HepG2 (cell line): ENCODE results near the gene VEZF1. TPM values are rescaled to one million over a fixed set of nuclear protein-coding genes. Genes with fewer than 3 reads are reported as not detected.

Experiments
- AFF4 ChIP-seq: sonication (generic); formaldehyde crosslinking; IDR thresholded peaks from 2 replicates; pipeline ENCODE4 v1.4.0; 2020; ENCODE audit warnings: missing genetic modification reagents
- E2F5 ChIP-seq: sonication (generic); formaldehyde crosslinking; conservative IDR thresholded peaks from 2 replicates; pipeline ENCODE4 v1.4.0; 2020; ENCODE audit warnings: missing genetic modification reagents
- GPN1 ChIP-seq: sonication (generic); formaldehyde crosslinking; IDR thresholded peaks from 2 replicates; pipeline ENCODE4 v1.5.1; 2020; ENCODE audit warnings: missing genetic modification reagents, borderline replicate concordance
- MAX ChIP-seq: IDR thresholded peaks from 2 replicates; pipeline ENCODE4 v1.6.1; 2012; ENCODE audit warnings: inconsistent platforms
- MBD4 ChIP-seq: IDR thresholded peaks from 2 replicates; pipeline ENCODE4 v1.6.1; 2012; ENCODE audit warnings: low read length, inconsistent platforms, borderline replicate concordance
- SKI ChIP-seq: fragments of 450-650 bp; IDR thresholded peaks from one replicate; pipeline ENCODE4 v1.6.1; 2018; ENCODE audit warnings: mild to moderate bottlenecking; ENCODE audit not compliant: partially characterized antibody
- TARDBP ChIP-seq: sonication (generic); formaldehyde crosslinking; IDR thresholded peaks from 2 replicates; pipeline ENCODE4 v1.8.0; 2022; ENCODE audit warnings: mild to moderate bottlenecking, missing genetic modification reagents
- TCF12 ChIP-seq, 2 experiments: fragments of 450-650 bp in 1 of 2; sonication (generic) in 1 of 2; formaldehyde crosslinking in 1 of 2; IDR thresholded peaks; 2 replicates each; pipeline versions ENCODE4 v1.6.1 to v1.8.0; 2017 to 2022; ENCODE audit warnings: antibody characterized with exemption in 1 of 2, mild to moderate bottlenecking in 1 of 2, missing genetic modification reagents in 1 of 2, moderate library complexity in 1 of 2
- THRA ChIP-seq: sonication (generic); formaldehyde crosslinking; IDR thresholded peaks from 2 replicates; pipeline ENCODE4 v1.4.0; 2020; ENCODE audit warnings: missing genetic modification reagents, borderline replicate concordance
- ZBTB26 ChIP-seq: IDR thresholded peaks from 2 replicates; pipeline ENCODE4 v1.6.1; 2016; ENCODE audit warnings: missing compliant biosample characterization, missing genetic modification reagents, borderline replicate concordance
- ZNF770 ChIP-seq: sonication (generic); formaldehyde crosslinking; IDR thresholded peaks from 2 replicates; pipeline ENCODE4 v1.5.0; 2020; ENCODE audit warnings: mild to moderate bottlenecking, missing genetic modification reagents
- ZSCAN9 ChIP-seq: IDR thresholded peaks from 2 replicates; pipeline ENCODE4 v1.6.1; 2016; ENCODE audit warnings: borderline replicate concordance
- ZXDC ChIP-seq: sonication (generic); formaldehyde crosslinking; IDR thresholded peaks from 2 replicates; pipeline ENCODE4 v1.5.0; 2020; ENCODE audit warnings: mild to moderate bottlenecking, missing genetic modification reagents
- polyA plus RNA-seq, 8 experiments: library from polyadenylated mRNA; depleted of rRNA in 3 of 8; stranded (reverse) in 7 of 8; unstranded in 1 of 8; fragments of >200 nt; fragmentation: Illumina TruSeq in 4 of 8; extraction: Trizol in 4 of 8; gene quantifications; 2 replicates each; pipeline versions ENCODE4 v1.2.1 to v1.2.3, GENCODE V29; 2011 to 2016; ENCODE audit warnings: low read depth in 4 of 8, missing spikeins in 1 of 8, mixed read lengths in 1 of 8; ENCODE audit not compliant: insufficient read depth in 1 of 8
- total RNA-seq, 5 experiments: library from RNA; depleted of rRNA; stranded (reverse); fragments of >200 nt; fragmentation: Illumina TruSeq; extraction: Trizol; gene quantifications; 2 replicates each; pipeline ENCODE4 v1.2.3, GENCODE V29; 2016; ENCODE audit warnings: low read depth in 1 of 5

VEZF1 gene
- total and polyA plus RNA-seq, 2 of the 13 experiments (the other 11 are each of a cell fraction or from before 2014, with no cell fraction given), result 45.9 to 49.7 TPM

- TF ChIP-seq THRA (CRISPR knock-in tag), result no peak; the same call in 1 of the 2 replicates
- TF ChIP-seq ZBTB26 (CRISPR knock-in tag), result no peak; the same call in 1 of the 2 replicates
- no peak for TF ChIP-seq GPN1 (CRISPR knock-in tag)
- TF ChIP-seq ZNF770 (CRISPR knock-in tag), result no peak
- peak; percentile 15; the same call in 1 of the 2 replicates for TF ChIP-seq E2F5 (CRISPR knock-in tag)
- no peak for TF ChIP-seq TCF12 (IDR thresholded peaks at IDR 0.05)
- no peak for TF ChIP-seq TCF12 (CRISPR knock-in tag; IDR thresholded peaks at IDR 0.05)
- peak; percentile 39; the same call in 1 of the 2 replicates for TF ChIP-seq TARDBP (CRISPR knock-in tag)
- peak; percentile 40; the same call in 1 of the 2 replicates for TF ChIP-seq ZSCAN9 (CRISPR knock-in tag)
- peak; percentile 59 for TF ChIP-seq MAX
- no peak for TF ChIP-seq ZXDC
- TF ChIP-seq SKI, result peak; percentile 3
- no peak for TF ChIP-seq MBD4
- no peak for TF ChIP-seq AFF4 (CRISPR knock-in tag)
Measured at GRCh38 chr17:57988301-57989250, 522 bp upstream of the VEZF1 start (continued).
